HEK293 (cell line): ENCODE results near the gene SLC26A11.

Experiments
- CTCF ChIP-seq: fragments of 450-650 bp; formaldehyde crosslinking; IDR thresholded peaks from 2 replicates; pipeline ENCODE4 v1.5.1; 2016; ENCODE audit warnings: missing biosample characterization, missing genetic modification characterization
- ZNF423 ChIP-seq: fragments of 450-650 bp; formaldehyde crosslinking; IDR thresholded peaks from 2 replicates; pipeline ENCODE4 v1.5.1; 2016; ENCODE audit warnings: missing biosample characterization, missing genetic modification characterization
- ZNF555 ChIP-seq: fragments of 450-650 bp; formaldehyde crosslinking; conservative IDR thresholded peaks from 2 replicates; pipeline ENCODE4 v1.5.1; 2017; ENCODE audit warnings: missing biosample characterization, mild to moderate bottlenecking, missing genetic modification characterization, inconsistent platforms
- TF ChIP-seq, protein P1 (sequence below): fragments of 450-650 bp; formaldehyde crosslinking; IDR thresholded peaks from 2 replicates; pipeline ENCODE4 v1.5.1; 2016; ENCODE audit warnings: missing biosample characterization, missing genetic modification characterization

DNA sequence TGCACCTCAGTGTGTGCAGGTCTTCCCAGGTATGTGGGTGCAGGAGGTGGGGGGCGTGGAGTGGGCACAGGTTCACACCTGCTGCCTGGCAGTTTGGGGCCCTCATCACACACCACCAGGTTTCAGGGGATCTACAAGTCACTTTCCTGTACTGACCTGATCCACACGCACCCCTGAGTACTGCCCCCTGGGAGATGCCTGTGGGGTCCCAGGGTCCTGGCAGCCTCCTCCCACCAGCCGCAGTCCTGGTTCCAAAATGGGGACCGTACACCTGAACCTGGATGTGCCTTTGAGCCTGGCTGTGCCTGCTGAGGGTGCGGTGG is 66.4 kb downstream of the SLC26A11 start:
- no peak for TF ChIP-seq CTCF (tag by site-specific recombination)
- TF ChIP-seq ZNF555 (tag by site-specific recombination) = no peak
- TF ChIP-seq ZNF423 (tag by site-specific recombination) = no peak
- TF ChIP-seq, protein P1, sequence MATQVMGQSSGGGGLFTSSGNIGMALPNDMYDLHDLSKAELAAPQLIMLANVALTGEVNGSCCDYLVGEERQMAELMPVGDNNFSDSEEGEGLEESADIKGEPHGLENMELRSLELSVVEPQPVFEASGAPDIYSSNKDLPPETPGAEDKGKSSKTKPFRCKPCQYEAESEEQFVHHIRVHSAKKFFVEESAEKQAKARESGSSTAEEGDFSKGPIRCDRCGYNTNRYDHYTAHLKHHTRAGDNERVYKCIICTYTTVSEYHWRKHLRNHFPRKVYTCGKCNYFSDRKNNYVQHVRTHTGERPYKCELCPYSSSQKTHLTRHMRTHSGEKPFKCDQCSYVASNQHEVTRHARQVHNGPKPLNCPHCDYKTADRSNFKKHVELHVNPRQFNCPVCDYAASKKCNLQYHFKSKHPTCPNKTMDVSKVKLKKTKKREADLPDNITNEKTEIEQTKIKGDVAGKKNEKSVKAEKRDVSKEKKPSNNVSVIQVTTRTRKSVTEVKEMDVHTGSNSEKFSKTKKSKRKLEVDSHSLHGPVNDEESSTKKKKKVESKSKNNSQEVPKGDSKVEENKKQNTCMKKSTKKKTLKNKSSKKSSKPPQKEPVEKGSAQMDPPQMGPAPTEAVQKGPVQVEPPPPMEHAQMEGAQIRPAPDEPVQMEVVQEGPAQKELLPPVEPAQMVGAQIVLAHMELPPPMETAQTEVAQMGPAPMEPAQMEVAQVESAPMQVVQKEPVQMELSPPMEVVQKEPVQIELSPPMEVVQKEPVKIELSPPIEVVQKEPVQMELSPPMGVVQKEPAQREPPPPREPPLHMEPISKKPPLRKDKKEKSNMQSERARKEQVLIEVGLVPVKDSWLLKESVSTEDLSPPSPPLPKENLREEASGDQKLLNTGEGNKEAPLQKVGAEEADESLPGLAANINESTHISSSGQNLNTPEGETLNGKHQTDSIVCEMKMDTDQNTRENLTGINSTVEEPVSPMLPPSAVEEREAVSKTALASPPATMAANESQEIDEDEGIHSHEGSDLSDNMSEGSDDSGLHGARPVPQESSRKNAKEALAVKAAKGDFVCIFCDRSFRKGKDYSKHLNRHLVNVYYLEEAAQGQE (tag by site-specific recombination) = no peak
